Prostate gland (tissue), 2 donors: ENCODE data around the gene TNRC6C.

ENCODE experiments used
- CTCF ChIP-seq, 4 experiments: fragments of 200-600 bp in 2 of 4; fragments of 450-650 bp in 2 of 4; sonication (generic) in 2 of 4; IDR thresholded peaks; 1 replicate in 3 of 4; 2 replicates in 1 of 4; pipeline ENCODE4 v1.5.1; 2016 to 2019; ENCODE audit warnings: antibody characterized with exemption in 4 of 4, mild to moderate bottlenecking in 2 of 4, moderate library complexity in 2 of 4
- POLR2A ChIP-seq: fragments of 450-650 bp; IDR thresholded peaks from one replicate; pipeline ENCODE4 v1.6.1; 2016; ENCODE audit warnings: antibody characterized with exemption, mild to moderate bottlenecking

GRCh38 chr17:78026381-78026780, 67.9 kb downstream of the TNRC6C start:
- no peak for TF ChIP-seq POLR2A
- no peak for TF ChIP-seq CTCF (IDR thresholded peaks at IDR 0.05)
